Measurements from ENCODE around the gene SLC5A5. TPM values are rescaled to one million over a fixed set of nuclear protein-coding genes. Genes with fewer than 3 reads are reported as not detected.

Gene SLC5A5
- polyA plus RNA-seq, 1 of the 3 experiments (the other 2 are of a cell fraction) = 0.02 TPM

- no peak for TF ChIP-seq EZH2phosphoT487 (IDR thresholded peaks at IDR 0.05; ENCODE audit: borderline replicate concordance, low read depth)
- TF ChIP-seq CTCF (IDR thresholded peaks at IDR 0.05) = no peak
- TF ChIP-seq TEAD4 (IDR thresholded peaks at IDR 0.05; ENCODE audit: borderline replicate concordance, insufficient read depth) = no peak
- TF ChIP-seq REST (IDR thresholded peaks at IDR 0.05; ENCODE audit: low read depth, low read length) = no peak
- no peak for TF ChIP-seq MEF2A (IDR thresholded peaks at IDR 0.05; ENCODE audit: borderline replicate concordance, low read depth)
Observed at GRCh38 chr19:17862711-17863519, 8.8 kb upstream of the SLC5A5 start (continued).

GRCh38 chr19:17863520-17864182 lies 8.1 kb upstream of the SLC5A5 start:
- no peaks in the 10 kb centered on the region for H3K9me2 ChIP-seq
- H3F3A ChIP-seq (replicated peaks; ENCODE audit: insufficient read depth) = peaks cover 34% of the 10 kb centered on the region
- peak; percentile 5 for DNase-seq
- H3K36me3 ChIP-seq (replicated peaks in 1 of 2; ENCODE audit: control insufficient read depth in 1 of 2, insufficient read depth in 2 of 2, low read length in 1 of 2) = peaks cover 33 to 50% of the 10 kb centered on the region in 2 experiments
- H3K79me2 ChIP-seq (ENCODE audit: insufficient read depth) = peaks cover 31% of the 10 kb centered on the region
- no peak overlapping the region for H3K4me3 ChIP-seq (ENCODE audit: low read depth in 2 of 2, low read length in 1 of 2)
- peaks cover 56% of the 10 kb centered on the region for H4K20me1 ChIP-seq (ENCODE audit: insufficient read depth)
- POLR2A ChIA-PET = interaction anchor here (2.8 kb wide), 1 partner anchor 69 kb away, joined by 12 read pairs; the partner anchor contains the start of gene CCDC124
- no peak overlapping the region; a peak in 1 of 4 replicates for H3K27ac ChIP-seq (ENCODE audit: low read depth in 2 of 2, low read length in 1 of 2)
- H3K4me1 ChIP-seq (ENCODE audit: control insufficient read depth in 1 of 2, insufficient read depth in 2 of 2, low read depth in 1 of 2, low read length in 1 of 2) = peaks cover 0 to 17% of the 10 kb centered on the region in 2 experiments; a peak in 1 of 4 replicates
- H3K9me3 ChIP-seq = no peaks in the 10 kb centered on the region
- CTCF ChIA-PET = interaction anchor here (13.8 kb wide), 1 partner anchor 71 kb away, joined by 139 read pairs; the partner anchor contains the start of gene CCDC124
- no peak overlapping the region for H3K4me2 ChIP-seq
- no peak overlapping the region for H2AFZ ChIP-seq (ENCODE audit: low read depth)
- no peaks in the 10 kb centered on the region for H3K27me3 ChIP-seq (ENCODE audit: insufficient read depth)
- 87% methylated on average over 7 of the region's 8 CpGs for WGBS (ENCODE audit: low lambda C conversion rate)
- H3K9ac ChIP-seq = no peak overlapping the region
- TF ChIP-seq TAF1 (IDR thresholded peaks at IDR 0.05; ENCODE audit: borderline replicate concordance, low read depth, low read length) = no peak
- TF ChIP-seq RAD21 (IDR thresholded peaks at IDR 0.05; ENCODE audit: low read length) = no peak
- TF ChIP-seq USF2 (IDR thresholded peaks at IDR 0.05; ENCODE audit: borderline replicate concordance, low read depth, low read length) = no peak
- TF ChIP-seq CHD2 (IDR thresholded peaks at IDR 0.05; ENCODE audit: low read length, partially characterized antibody) = no peak
- TF ChIP-seq YY1 (IDR thresholded peaks at IDR 0.05; ENCODE audit: low read depth) = no peak
- TF ChIP-seq ZBTB33 (IDR thresholded peaks at IDR 0.05; ENCODE audit: borderline replicate concordance, low read depth) = no peak
- TF ChIP-seq MAX (IDR thresholded peaks at IDR 0.05; ENCODE audit: low read depth) = no peak
- no peak for TF ChIP-seq FOXM1 (IDR thresholded peaks at IDR 0.05; ENCODE audit: low read depth)
- no peak for TF ChIP-seq TCF12 (IDR thresholded peaks at IDR 0.05)
- TF ChIP-seq MEF2A (IDR thresholded peaks at IDR 0.05; ENCODE audit: borderline replicate concordance, low read depth) = no peak
- TF ChIP-seq NRF1 (IDR thresholded peaks at IDR 0.05; ENCODE audit: low read depth, low read length) = no peak
- TF ChIP-seq GATA2 (CRISPR knock-in tag; IDR thresholded peaks at IDR 0.05) = no peak
- no peak for TF ChIP-seq RFX5 (IDR thresholded peaks at IDR 0.05; ENCODE audit: low read length)
- no peak for TF ChIP-seq MXI1 (IDR thresholded peaks at IDR 0.05; ENCODE audit: low read depth, low read length)
- TF ChIP-seq PBX3 (IDR thresholded peaks at IDR 0.05) = no peak; the same call in 1 of the 2 replicates
